ENCODE results near the gene MYH14. TPM values are rescaled to one million over a fixed set of nuclear protein-coding genes. Genes with fewer than 3 reads are reported as not detected.

Gene MYH14
- total RNA-seq, 2 donors from 2014 or later, result 506 to 509 TPM

GRCh38 chr19:50286443-50286842, 83.0 kb downstream of the MYH14 start:
- H3K9me3 ChIP-seq, result no peaks in the 10 kb centered on the region
- H3K4me3 ChIP-seq, result no peak overlapping the region
- TF ChIP-seq CTCF (IDR thresholded peaks at IDR 0.05), result no peak
- no peaks in the 10 kb centered on the region for H3K27me3 ChIP-seq
- H3K27ac ChIP-seq, result no peak overlapping the region
- H3K36me3 ChIP-seq, result peaks cover 18% of the 10 kb centered on the region
- intact Hi-C loops (cut with DNase I), result no loop called here
- no peak for DNase-seq
- no peaks in the 10 kb centered on the region for H3K4me1 ChIP-seq
- H3K9ac ChIP-seq (ENCODE audit: low read depth in 2 of 2, low read length in 2 of 2), result no peak overlapping the region

- Histone ChIP-seq H3K36me3 (peaks cover 18% of the 10 kb centered on the region), H3K27me3 (no peaks in the 10 kb centered on the region), H3K9ac (ENCODE audit: low read depth in 2 of 2, low read length in 2 of 2) (no peak overlapping the region), H3K9me3 (no peaks in the 10 kb centered on the region), H3K27ac (no peak overlapping the region), H3K4me3 (no peak overlapping the region), H3K4me1 (no peaks in the 10 kb centered on the region)
- intact Hi-C loops (cut with DNase I), result no loop called here
- DNase-seq, result no peak
- TF ChIP-seq CTCF (IDR thresholded peaks at IDR 0.05), result no peak
Observed at GRCh38 chr19:50287331-50287730, 83.9 kb downstream of the MYH14 start.

GRCh38 chr19:50288954-50289353, 85.5 kb downstream of the MYH14 start:
- H3K4me1 ChIP-seq, result no peaks in the 10 kb centered on the region
- H3K27me3 ChIP-seq, result no peaks in the 10 kb centered on the region
- no peak for TF ChIP-seq CTCF (IDR thresholded peaks at IDR 0.05)
- no peak for DNase-seq
- H3K27ac ChIP-seq, result no peak overlapping the region
- intact Hi-C loops (cut with DNase I), result no loop called here
- no peak overlapping the region for H3K9ac ChIP-seq (ENCODE audit: low read depth in 2 of 2, low read length in 2 of 2)
- H3K4me3 ChIP-seq, result no peak overlapping the region
- peaks cover 18% of the 10 kb centered on the region for H3K36me3 ChIP-seq
- no peaks in the 10 kb centered on the region for H3K9me3 ChIP-seq

GRCh38 chr19:50290011-50290410, 86.6 kb downstream of the MYH14 start:
- H3K9me3 ChIP-seq, result no peaks in the 10 kb centered on the region
- no peak overlapping the region for H3K9ac ChIP-seq (ENCODE audit: low read depth in 2 of 2, low read length in 2 of 2)
- no peak overlapping the region for H3K4me3 ChIP-seq
- no peaks in the 10 kb centered on the region for H3K27me3 ChIP-seq
- DNase-seq, result no peak
- peaks cover 18% of the 10 kb centered on the region for H3K36me3 ChIP-seq
- TF ChIP-seq CTCF (IDR thresholded peaks at IDR 0.05), result no peak
- no peaks in the 10 kb centered on the region for H3K4me1 ChIP-seq
- H3K27ac ChIP-seq, result no peak overlapping the region
- intact Hi-C loops (cut with DNase I), result no loop called here

- Histone ChIP-seq H3K4me1 (no peaks in the 10 kb centered on the region), H3K9ac (ENCODE audit: low read depth in 2 of 2, low read length in 2 of 2) (no peak overlapping the region), H3K27me3 (no peaks in the 10 kb centered on the region), H3K36me3 (peaks cover 18% of the 10 kb centered on the region), H3K9me3 (no peaks in the 10 kb centered on the region), H3K27ac (no peak overlapping the region), H3K4me3 (no peak overlapping the region)
- TF ChIP-seq CTCF (IDR thresholded peaks at IDR 0.05), result no peak
- intact Hi-C loops (cut with DNase I), result no loop called here
- DNase-seq, result no peak
Observed at GRCh38 chr19:50290775-50291174, 87.4 kb downstream of the MYH14 start.

Data from colonic mucosa (tissue), 4 donors.